Measurements from ENCODE around the gene TLCD1. TPM values are rescaled to one million over a fixed set of nuclear protein-coding genes. Genes with fewer than 3 reads are reported as not detected.

Gene TLCD1
- total and polyA plus RNA-seq, 8 donors: 5.7 to 20.7 (median 8.4) TPM

- DNase-seq (no peak), ATAC-seq (no peak)
- TF ChIP-seq, protein P1, sequence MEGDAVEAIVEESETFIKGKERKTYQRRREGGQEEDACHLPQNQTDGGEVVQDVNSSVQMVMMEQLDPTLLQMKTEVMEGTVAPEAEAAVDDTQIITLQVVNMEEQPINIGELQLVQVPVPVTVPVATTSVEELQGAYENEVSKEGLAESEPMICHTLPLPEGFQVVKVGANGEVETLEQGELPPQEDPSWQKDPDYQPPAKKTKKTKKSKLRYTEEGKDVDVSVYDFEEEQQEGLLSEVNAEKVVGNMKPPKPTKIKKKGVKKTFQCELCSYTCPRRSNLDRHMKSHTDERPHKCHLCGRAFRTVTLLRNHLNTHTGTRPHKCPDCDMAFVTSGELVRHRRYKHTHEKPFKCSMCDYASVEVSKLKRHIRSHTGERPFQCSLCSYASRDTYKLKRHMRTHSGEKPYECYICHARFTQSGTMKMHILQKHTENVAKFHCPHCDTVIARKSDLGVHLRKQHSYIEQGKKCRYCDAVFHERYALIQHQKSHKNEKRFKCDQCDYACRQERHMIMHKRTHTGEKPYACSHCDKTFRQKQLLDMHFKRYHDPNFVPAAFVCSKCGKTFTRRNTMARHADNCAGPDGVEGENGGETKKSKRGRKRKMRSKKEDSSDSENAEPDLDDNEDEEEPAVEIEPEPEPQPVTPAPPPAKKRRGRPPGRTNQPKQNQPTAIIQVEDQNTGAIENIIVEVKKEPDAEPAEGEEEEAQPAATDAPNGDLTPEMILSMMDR (IDR thresholded peaks at IDR 0.05): no peak
- no peaks in the 10 kb centered on the region for H3K9me3 ChIP-seq
- intact Hi-C loops (cut with DNase I): no loop called here
- H3K4me1 ChIP-seq: peaks cover 5 to 26% of the 10 kb centered on the region in 2 donors
- H3K36me3 ChIP-seq: peaks cover 0 to 33% of the 10 kb centered on the region in 2 donors
- no peaks in the 10 kb centered on the region for H3K27me3 ChIP-seq
- H3K4me3 ChIP-seq: no peak overlapping the region
- no peak overlapping the region for H3K27ac ChIP-seq
Observed at GRCh38 chr17:28758411-28759121, 32.5 kb upstream of the TLCD1 start.

GRCh38 chr17:28756049-28756804, 30.2 kb upstream of the TLCD1 start:
- Histone ChIP-seq H3K4me3 (no peak overlapping the region), H3K27ac (no peak overlapping the region), H3K36me3 (peaks cover 0 to 39% of the 10 kb centered on the region in 2 donors), H3K27me3 (no peaks in the 10 kb centered on the region), H3K9me3 (no peaks in the 10 kb centered on the region), H3K4me1 (peaks cover 0 to 13% of the 10 kb centered on the region in 2 donors)
- ATAC-seq (no peak), DNase-seq (no peak)
- intact Hi-C loops (cut with DNase I): no loop called here
- TF ChIP-seq, protein P1 (IDR thresholded peaks at IDR 0.05): no peak

- intact Hi-C loops (cut with DNase I): no loop called here
- Histone ChIP-seq H3K4me1 (peaks cover 0 to 7% of the 10 kb centered on the region in 2 donors), H3K36me3 (peaks cover 0 to 45% of the 10 kb centered on the region in 2 donors), H3K9me3 (no peaks in the 10 kb centered on the region), H3K4me3 (no peak overlapping the region), H3K27ac (no peak overlapping the region), H3K27me3 (no peaks in the 10 kb centered on the region)
- TF ChIP-seq, protein P1 (IDR thresholded peaks at IDR 0.05): no peak
- DNase-seq (no peak), ATAC-seq (no peak)
Observed at GRCh38 chr17:28755486-28755885, 29.5 kb upstream of the TLCD1 start.

- ATAC-seq (no peak), DNase-seq (no peak)
- Histone ChIP-seq H3K4me3 (no peak overlapping the region), H3K27me3 (no peaks in the 10 kb centered on the region), H3K27ac (no peak overlapping the region), H3K36me3 (peaks cover 0 to 40% of the 10 kb centered on the region in 2 donors), H3K4me1 (peaks cover 24 to 37% of the 10 kb centered on the region in 2 donors), H3K9me3 (no peaks in the 10 kb centered on the region)
- intact Hi-C loops (cut with DNase I): no loop called here
- TF ChIP-seq, protein P1 (IDR thresholded peaks at IDR 0.05): no peak
Observed at GRCh38 chr17:28751600-28752366, 25.8 kb upstream of the TLCD1 start.
